GM18873 (cell line): ENCODE measurements around the gene TRIM66.

Source experiments
- ATAC-seq: cut with Tn5 transposase; IDR thresholded peaks from one replicate; pipeline ENCODE4 v1.9.1; 2021; ENCODE audit warnings: mild to moderate bottlenecking, moderate library complexity, moderate number of reproducible peaks; ENCODE audit not compliant: unreplicated experiment, low FRiP score

Gene TRIM66

DNA sequence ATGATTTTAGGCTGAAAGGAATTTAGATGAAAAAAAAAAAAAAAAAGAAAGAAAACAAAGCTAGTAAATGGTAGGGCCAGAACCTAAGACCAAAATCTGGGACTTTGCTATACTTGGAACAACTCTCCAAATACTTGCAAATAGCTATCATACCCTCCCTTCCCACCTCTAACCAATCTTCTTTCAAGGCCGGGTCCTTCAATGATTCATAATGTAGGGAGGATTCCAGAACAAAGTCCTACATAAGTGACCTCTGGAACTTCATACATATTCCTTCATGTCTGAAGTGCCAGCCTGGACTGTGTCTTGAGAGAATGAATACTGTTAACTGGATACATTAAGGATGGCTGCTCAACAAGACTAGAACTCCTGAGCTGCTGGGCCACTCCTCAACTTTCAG lies 98.4 kb downstream of the TRIM66 start:
- ATAC-seq, result no peak

DNA sequence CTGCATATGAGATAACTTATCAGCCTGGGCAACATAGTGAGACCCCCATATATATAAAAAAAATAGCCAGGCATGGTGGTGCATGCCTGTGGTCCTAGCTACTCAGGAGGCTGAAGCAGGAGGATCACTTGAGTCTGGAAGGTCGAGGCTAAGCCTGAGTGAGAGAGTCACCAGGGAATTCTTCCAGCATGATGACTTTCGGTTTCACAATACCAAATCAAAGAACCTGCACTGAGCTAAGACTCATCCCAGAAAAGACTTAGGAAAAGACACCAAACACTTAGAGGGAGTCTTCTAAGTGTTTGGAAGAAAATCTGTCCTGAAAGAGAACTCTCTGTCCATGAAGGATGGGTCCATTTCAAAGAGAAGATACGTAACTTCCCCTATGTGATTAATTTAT lies 101.2 kb downstream of the TRIM66 start:
- no peak for ATAC-seq

DNA sequence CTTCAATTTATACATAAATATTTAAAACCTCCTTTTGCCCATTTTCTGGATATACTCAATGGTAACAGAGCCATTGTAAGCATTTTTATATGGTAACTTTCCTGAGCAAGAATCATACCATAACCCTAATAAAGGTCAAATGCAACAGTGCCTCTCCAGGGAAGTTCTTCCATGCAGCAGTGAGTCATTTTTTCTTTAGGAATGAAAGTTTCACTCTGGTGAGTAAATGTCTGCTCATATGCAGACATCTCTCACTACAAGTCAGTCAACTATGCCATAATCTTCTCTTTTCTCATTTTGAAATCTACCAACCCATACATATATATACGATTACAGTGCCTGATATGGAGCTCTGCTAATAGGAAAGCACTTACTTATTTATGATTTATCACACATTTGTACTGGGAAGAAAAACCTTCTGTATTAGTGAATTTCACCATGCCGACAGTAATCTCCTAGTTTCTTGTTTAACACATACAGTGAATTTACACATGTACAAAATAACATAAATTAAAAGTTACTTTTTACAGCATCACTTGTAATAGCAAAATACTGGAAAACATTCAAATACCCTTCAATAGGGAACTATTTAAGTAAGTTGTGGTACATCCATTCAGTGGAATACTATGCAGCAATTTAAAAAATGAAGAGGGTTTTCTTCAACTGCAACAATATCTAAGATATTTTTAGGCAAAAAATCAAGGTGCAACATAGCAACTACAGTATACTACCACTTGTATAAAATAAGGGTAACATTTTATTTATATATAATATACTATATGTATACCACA lies 104.5 kb downstream of the TRIM66 start:
- ATAC-seq, result no peak

DNA sequence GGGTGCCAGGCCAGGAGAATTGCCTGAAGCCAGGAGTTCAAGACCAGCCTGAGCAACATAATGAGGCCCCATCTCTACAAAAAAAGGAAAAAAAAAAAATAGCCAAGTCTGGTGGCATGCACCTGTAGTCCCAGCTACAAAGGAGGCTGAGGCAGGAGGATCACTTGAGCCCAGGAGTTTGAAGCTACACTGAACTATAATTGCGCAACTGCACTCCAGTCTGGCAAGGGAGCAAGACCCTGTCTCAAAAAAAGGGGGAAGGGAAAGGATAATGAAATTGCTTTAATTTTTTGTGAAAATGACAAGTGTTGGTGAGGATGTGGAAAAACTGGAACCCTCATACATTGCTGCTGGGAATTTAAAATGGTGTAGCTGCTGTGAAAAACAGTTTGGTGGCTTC lies 107.7 kb downstream of the TRIM66 start:
- ATAC-seq, result no peak

DNA sequence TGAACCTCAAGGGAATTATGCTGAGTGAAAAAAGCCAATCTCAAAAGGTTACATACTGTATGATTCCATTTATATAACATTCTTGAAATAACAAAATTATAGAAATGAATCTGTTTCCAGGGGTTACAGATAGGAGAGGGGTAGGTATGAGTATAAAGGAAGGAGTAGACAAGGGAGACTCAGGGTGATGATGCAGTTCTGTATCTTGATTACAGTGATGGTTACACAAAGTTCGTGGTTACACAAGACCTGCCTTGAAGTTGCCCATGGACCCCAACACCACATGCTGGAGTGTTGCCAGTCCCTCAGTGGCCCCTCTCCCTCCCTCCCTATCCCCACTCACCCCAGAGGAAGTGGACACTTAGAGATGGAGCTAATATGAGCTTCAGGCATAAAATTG lies 108.7 kb downstream of the TRIM66 start:
- no peak for ATAC-seq

DNA sequence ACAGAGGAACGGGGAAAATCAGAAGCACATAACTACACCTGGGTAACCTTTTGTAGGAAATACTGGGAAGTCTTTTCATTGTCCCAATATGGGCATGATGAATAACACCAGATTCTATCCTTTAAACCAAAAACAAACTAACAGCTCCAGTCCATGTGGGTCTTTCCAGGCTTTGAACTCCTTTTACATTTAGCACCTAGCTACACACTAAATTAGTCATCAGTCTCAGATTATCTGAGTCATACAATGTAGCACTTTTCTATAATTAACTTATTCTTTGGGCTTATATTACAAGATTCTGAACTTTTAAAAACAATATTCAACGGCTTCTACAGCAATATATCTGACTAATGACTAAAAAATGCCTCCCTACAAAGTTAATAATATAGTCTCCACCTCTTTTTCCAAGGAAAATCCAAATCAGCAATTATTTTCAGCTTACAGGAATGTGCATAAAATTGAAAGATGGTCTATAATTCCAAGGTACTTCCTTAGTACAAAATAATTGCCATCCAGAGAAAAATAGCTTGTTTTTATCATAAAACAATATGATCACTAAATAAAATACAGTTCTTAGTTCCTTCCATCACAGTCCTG lies 114.8 kb downstream of the TRIM66 start:
- no peak for ATAC-seq

DNA sequence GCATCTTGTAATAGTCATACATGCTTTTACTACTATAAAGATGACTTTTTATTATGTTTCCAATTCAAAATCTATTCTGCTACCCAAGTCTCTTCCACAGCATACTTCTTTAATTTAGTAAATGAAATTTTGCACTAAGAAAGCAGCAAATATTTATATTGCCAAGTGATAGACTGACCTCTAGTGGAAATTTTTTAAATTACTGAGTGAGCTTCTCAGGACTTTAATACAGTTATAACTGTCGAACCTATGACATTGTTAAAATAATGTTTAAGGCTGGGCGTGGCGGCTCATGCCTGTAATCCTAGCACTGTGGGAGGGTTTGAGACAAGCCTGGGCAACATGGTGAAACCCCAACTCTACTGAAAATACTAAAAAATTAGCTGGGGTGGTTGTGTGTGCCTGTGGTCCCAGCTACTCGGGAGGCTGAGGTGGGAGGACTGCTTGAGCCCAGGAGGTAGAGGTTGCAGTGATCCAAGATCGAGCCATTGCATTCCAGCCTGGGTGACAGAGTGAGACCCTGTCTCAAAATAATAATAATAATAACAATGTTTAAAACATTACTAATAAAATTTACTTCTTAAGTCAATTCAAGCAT lies 115.8 kb downstream of the TRIM66 start:
- no peak for ATAC-seq

DNA sequence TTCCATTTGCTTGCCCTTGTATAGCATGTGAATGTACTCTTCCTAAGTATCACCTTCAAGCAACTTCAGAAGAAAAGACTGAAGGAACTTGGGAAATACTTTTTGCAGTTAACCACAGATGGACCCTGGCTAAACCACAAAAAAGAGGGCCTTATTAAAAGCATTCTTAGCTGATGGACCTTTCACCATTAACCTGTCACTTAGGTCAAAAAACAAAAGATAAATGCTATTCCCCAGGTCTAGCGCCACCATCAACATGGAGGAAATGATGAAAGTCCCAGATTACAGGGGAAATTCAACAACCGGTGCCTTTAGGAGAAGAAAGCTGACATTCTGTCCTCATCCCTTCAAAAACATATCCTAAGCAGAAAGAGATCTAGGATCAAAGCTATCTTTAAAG lies 117.9 kb downstream of the TRIM66 start:
- ATAC-seq, result no peak
